Endothelial cell (in vitro differentiated cells): ENCODE results near the gene IL17D. TPM values are rescaled to one million over a fixed set of nuclear protein-coding genes. Genes with fewer than 3 reads are reported as not detected.

Experiments used
- DNase-seq: peaks from one replicate; pipeline ENCODE4 v3.0.0; 2021; ENCODE audit warnings: low spot score
- H3K27ac Mint-ChIP-seq: one replicate; pipeline ENCODE4 v1.8.0; 2021; ENCODE audit warnings: mixed read lengths, inconsistent platforms; ENCODE audit not compliant: unreplicated experiment
- H3K27me3 Mint-ChIP-seq: one replicate; pipeline ENCODE4 v1.8.0; 2021; ENCODE audit warnings: mild to moderate bottlenecking, moderate library complexity, mixed read lengths, inconsistent platforms; ENCODE audit not compliant: unreplicated experiment
- H3K36me3 Mint-ChIP-seq: one replicate; pipeline ENCODE4 v1.8.0; 2021; ENCODE audit warnings: mild to moderate bottlenecking, low read depth, mixed read lengths, inconsistent platforms; ENCODE audit not compliant: unreplicated experiment
- H3K4me1 Mint-ChIP-seq: one replicate; pipeline ENCODE4 v1.8.0; 2021; ENCODE audit warnings: mild to moderate bottlenecking, mixed read lengths, inconsistent platforms; ENCODE audit not compliant: unreplicated experiment
- H3K4me3 Mint-ChIP-seq: one replicate; pipeline ENCODE4 v1.8.0; 2021; ENCODE audit warnings: mild to moderate bottlenecking, mixed read lengths, inconsistent platforms; ENCODE audit not compliant: unreplicated experiment
- H3K9me3 Mint-ChIP-seq: one replicate; pipeline ENCODE4 v1.8.0; 2021; ENCODE audit warnings: mixed read lengths, inconsistent platforms; ENCODE audit not compliant: unreplicated experiment
- CTCF ChIP-seq: fragments of 200-600 bp; sonication (generic); IDR thresholded peaks from one replicate; pipeline ENCODE4 v1.5.0; 2021; ENCODE audit warnings: antibody characterized with exemption; ENCODE audit not compliant: unreplicated experiment
- total RNA-seq: library from RNA; stranded (reverse); fragmentation: NEBNext Ultra II Directional; extraction: Animal tissue kit (Norgen Biotek cat#: 25700); gene quantifications from one replicate; pipeline ENCODE4 v1.2.1, GENCODE V29; 2021; ENCODE audit not compliant: unreplicated experiment

The IL17D gene
- total RNA-seq, 1 donor from 2014 or later, result 2.1 TPM

DNA sequence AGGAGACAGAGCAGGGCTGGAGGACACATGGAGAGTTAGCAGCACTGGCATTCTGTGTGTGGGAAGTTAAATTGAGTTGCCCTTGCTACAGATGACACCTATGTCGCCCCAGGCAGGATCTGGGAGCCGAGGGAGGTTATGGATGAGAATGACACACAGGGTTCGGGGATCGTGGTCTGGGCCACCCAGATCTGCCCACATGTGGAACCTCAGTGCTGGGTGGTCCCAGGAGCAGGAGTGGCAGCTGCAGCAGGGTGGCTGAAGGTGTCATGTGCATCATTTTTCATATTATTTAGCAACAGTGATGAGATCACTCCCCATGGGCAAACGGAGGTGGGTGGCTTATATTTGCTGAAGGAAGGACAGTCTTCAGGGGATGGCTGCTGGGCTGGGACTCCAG lies 3.2 kb downstream of the IL17D start:
- peaks cover 2% of the 10 kb centered on the region for H3K4me1 Mint-ChIP-seq
- H3K27ac Mint-ChIP-seq, result no peak overlapping the region
- H3K9me3 Mint-ChIP-seq, result no peaks in the 10 kb centered on the region

DNA sequence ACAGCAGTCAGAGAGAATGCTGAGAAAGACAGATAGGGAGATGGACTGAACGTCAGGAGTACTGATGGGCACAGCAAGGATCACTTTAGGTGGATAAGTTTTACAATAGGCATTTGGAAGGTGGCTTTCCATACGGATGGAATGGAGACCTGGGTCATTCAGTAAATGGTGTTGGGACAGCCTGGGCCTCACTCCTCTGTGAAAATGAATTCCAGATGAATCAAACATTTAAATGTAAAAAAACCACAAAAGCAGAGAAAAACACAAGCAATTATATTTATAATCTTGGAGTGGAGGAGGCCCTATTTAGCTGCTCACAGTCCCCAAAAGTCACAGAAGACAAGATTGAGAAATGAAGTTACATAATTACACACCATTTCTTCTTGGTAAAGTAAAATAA lies 4.7 kb downstream of the IL17D start:
- TF ChIP-seq CTCF, result no peak
- no peak overlapping the region for H3K4me3 Mint-ChIP-seq
- H3K9me3 Mint-ChIP-seq, result no peaks in the 10 kb centered on the region
- no peak overlapping the region for H3K27ac Mint-ChIP-seq
- peaks cover 11% of the 10 kb centered on the region for H3K27me3 Mint-ChIP-seq
- H3K4me1 Mint-ChIP-seq, result no peaks in the 10 kb centered on the region
- no peak for DNase-seq
- H3K36me3 Mint-ChIP-seq, result no peaks in the 10 kb centered on the region

More for the DNA sequence above, 3.2 kb downstream of the IL17D start:
- H3K4me3 Mint-ChIP-seq, result peak overlapping the region; percentile 47
- H3K27me3 Mint-ChIP-seq, result peaks cover 16% of the 10 kb centered on the region
- H3K36me3 Mint-ChIP-seq, result peaks cover 3% of the 10 kb centered on the region
- TF ChIP-seq CTCF, result no peak
- no peak for DNase-seq

DNA sequence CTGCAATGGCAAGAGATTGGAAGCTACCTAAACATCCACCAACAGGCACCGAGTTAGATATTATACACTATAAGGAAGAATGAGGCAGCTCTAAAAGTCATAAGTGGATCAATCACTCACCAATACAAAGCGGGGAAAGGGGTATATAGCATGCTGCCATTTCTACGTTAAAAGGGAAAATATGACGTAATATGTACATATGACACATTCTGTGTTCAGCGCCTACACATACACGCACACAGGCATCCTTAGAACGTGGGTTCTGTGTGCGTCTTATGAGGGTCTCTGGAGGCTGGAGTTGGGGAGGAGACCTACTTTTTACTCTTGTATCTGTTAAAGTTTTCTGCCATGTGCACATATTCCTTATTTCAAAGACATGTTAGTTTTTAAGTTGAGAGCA lies 5.9 kb downstream of the IL17D start:
- no peak for TF ChIP-seq CTCF
- Mint-ChIP-seq H3K36me3 (no peaks in the 10 kb centered on the region), H3K27ac (no peak overlapping the region), H3K9me3 (no peaks in the 10 kb centered on the region), H3K27me3 (peaks cover 12% of the 10 kb centered on the region), H3K4me1 (no peaks in the 10 kb centered on the region), H3K4me3 (no peak overlapping the region)
- no peak for DNase-seq

DNA sequence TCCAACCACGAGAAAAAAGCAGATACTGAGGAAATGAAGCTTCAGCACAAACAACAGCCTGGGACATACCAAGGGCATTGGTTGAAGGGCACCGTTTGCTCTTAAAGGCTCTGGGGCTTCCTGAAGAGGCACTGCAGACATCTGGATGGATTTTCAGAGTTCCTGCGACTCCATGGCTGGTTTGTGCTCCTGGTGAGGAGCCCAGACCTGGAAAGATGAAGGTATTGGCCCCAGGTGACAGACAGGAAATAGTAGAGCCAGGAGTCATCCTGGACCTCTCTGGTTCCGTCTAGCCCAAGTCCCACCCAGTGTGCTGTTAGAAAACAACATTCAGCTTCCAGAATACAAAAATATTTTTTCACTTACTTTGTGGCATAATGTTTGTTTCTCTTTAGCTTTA lies 6.3 kb downstream of the IL17D start:
- H3K27ac Mint-ChIP-seq, result no peak overlapping the region
- H3K4me3 Mint-ChIP-seq, result no peak overlapping the region
- no peaks in the 10 kb centered on the region for H3K36me3 Mint-ChIP-seq
- no peaks in the 10 kb centered on the region for H3K9me3 Mint-ChIP-seq
- TF ChIP-seq CTCF, result no peak
- DNase-seq, result no peak
- H3K4me1 Mint-ChIP-seq, result no peaks in the 10 kb centered on the region
- peaks cover 8% of the 10 kb centered on the region for H3K27me3 Mint-ChIP-seq

DNA sequence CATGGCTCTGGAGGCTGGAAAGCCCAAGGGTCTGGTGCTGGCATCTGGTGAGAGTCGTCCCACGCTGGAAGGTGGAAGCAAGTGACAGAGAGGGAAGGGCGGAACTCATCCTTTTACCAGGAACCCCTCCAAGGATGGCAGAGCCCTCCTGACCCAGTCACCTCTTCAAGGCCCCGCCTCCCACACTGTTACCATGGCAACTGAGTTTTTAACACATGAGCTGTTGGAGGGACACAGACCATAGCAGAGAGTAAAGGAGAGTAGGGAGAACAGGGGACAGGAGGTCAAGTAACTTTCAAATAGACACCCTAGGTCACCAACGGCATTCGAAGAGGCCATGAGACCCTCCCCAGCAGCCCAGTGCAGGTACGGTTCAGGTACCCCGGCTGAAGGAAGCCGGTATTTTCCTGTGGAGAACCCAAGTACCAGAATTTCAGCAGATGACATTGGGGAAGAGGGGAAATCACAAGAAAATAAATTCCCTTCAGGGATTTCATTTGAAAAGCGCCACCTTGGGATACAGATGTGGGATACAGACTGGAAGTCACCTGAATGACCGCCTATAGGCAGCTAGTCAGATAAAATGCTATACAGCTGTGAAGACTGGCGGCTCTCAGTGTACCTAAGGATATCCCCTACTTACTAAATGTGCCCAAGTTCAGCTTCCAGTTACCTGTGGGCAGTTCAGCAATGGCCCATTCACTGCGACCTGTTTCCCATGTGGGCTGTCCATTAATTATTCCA lies 8.0 kb downstream of the IL17D start:
- no peak for TF ChIP-seq CTCF
- Mint-ChIP-seq H3K27ac (no peak overlapping the region), H3K9me3 (no peaks in the 10 kb centered on the region), H3K27me3 (peaks cover 3% of the 10 kb centered on the region), H3K4me1 (no peaks in the 10 kb centered on the region), H3K36me3 (no peaks in the 10 kb centered on the region), H3K4me3 (no peak overlapping the region)
- DNase-seq, result no peak
